WTC11 (cell line): ENCODE data around the gene PIK3C2G. TPM values are rescaled to one million over a fixed set of nuclear protein-coding genes. Genes with fewer than 3 reads are reported as not detected.

ENCODE experiments used
- ATAC-seq: fragments of 200-7000 bp; cut with Tn5 transposase; 2 replicates; pipeline ENCODE4 v1.10.0; 2021; ENCODE audit warnings: mild to moderate bottlenecking, moderate library complexity
- CTCF ChIA-PET: fragments of 300-600 bp; sonication (Branson Sonifier 250); formaldehyde crosslinking; loops from one replicate; lab custom pipeline; 2021; ENCODE audit warnings: antibody characterized with exemption; lab: Charles Lee
- POLR2A ChIA-PET: fragments of 350-600 bp; sonication (Branson Sonifier 250); formaldehyde crosslinking; loops from one replicate; lab custom pipeline; 2021; ENCODE audit warnings: antibody characterized with exemption; lab: Charles Lee
- DNase-seq: peaks from one replicate; pipeline ENCODE4 v3.0.0; 2021; ENCODE audit warnings: low spot score
- H3K27ac Mint-ChIP-seq: 2 replicates; pipeline ENCODE4 v1.8.0; 2021; ENCODE audit warnings: mixed read lengths
- H3K27me3 Mint-ChIP-seq: 2 replicates; pipeline ENCODE4 v1.8.0; 2021; ENCODE audit warnings: low read depth, mild to moderate bottlenecking, moderate library complexity, mixed read lengths
- H3K36me3 Mint-ChIP-seq: 2 replicates; pipeline ENCODE4 v1.8.0; 2021; ENCODE audit warnings: mixed read lengths
- H3K4me1 Mint-ChIP-seq: 2 replicates; pipeline ENCODE4 v1.8.0; 2022; ENCODE audit warnings: mixed read lengths
- H3K4me3 Mint-ChIP-seq: 2 replicates; pipeline ENCODE4 v1.8.0; 2021; ENCODE audit warnings: mild to moderate bottlenecking, moderate library complexity, mixed read lengths
- H3K9me3 Mint-ChIP-seq: 2 replicates; pipeline ENCODE4 v1.8.0; 2021; ENCODE audit warnings: mixed read lengths
- EMX1 ChIP-seq: fragments of 250-450 bp; sonication (Bioruptor Pico); IDR thresholded peaks from 2 replicates; pipeline ENCODE4 v1.8.0; 2021; ENCODE audit warnings: mild to moderate bottlenecking
- FOXJ3 ChIP-seq: sonication (generic); formaldehyde crosslinking; IDR thresholded peaks from 2 replicates; pipeline ENCODE4 v1.9.0; 2021; ENCODE audit warnings: missing genetic modification reagents, mild to moderate bottlenecking, borderline replicate concordance
- GABPB1 ChIP-seq: sonication (generic); formaldehyde crosslinking; IDR thresholded peaks from 2 replicates; pipeline ENCODE4 v1.8.1; 2023; ENCODE audit warnings: mild to moderate bottlenecking, missing genetic modification reagents
- GTF2I ChIP-seq: fragments of 250-450 bp; sonication (Bioruptor Pico); conservative IDR thresholded peaks from 2 replicates; pipeline ENCODE4 v1.4.0; 2021; ENCODE audit warnings: mild to moderate bottlenecking
- HMGA2 ChIP-seq: fragments of 250-450 bp; sonication (Bioruptor Pico); IDR thresholded peaks from 2 replicates; pipeline ENCODE4 v1.4.0; 2021; ENCODE audit warnings: mild to moderate bottlenecking, moderate library complexity
- JAZF1 ChIP-seq: fragments of 250-450 bp; sonication (Bioruptor Pico); IDR thresholded peaks from 2 replicates; pipeline ENCODE4 v1.9.0; 2021; ENCODE audit warnings: moderate library complexity, mild to moderate bottlenecking, inconsistent platforms
- MXD4 ChIP-seq: fragments of 250-450 bp; sonication (Bioruptor Pico); IDR thresholded peaks from 2 replicates; pipeline ENCODE4 v1.8.0; 2021; ENCODE audit warnings: mild to moderate bottlenecking, moderate library complexity, borderline replicate concordance
- NR1H2 ChIP-seq: sonication (generic); formaldehyde crosslinking; IDR thresholded peaks from 2 replicates; pipeline ENCODE4 v1.9.0; 2021; ENCODE audit warnings: mild to moderate bottlenecking, moderate library complexity, missing genetic modification reagents
- OVOL2 ChIP-seq: fragments of 250-450 bp; sonication (Bioruptor Pico); IDR thresholded peaks from 2 replicates; pipeline ENCODE4 v1.9.0; 2021; ENCODE audit warnings: mild to moderate bottlenecking, borderline replicate concordance
- SOX15 ChIP-seq: fragments of 250-450 bp; sonication (Bioruptor Pico); IDR thresholded peaks from 2 replicates; pipeline ENCODE4 v1.9.0; 2021; ENCODE audit warnings: mild to moderate bottlenecking
- TP53 ChIP-seq: sonication (generic); formaldehyde crosslinking; IDR thresholded peaks from 2 replicates; pipeline ENCODE4 v1.8.1; 2023; ENCODE audit warnings: mild to moderate bottlenecking, missing genetic modification reagents
- ZNF219 ChIP-seq: sonication (generic); formaldehyde crosslinking; IDR thresholded peaks from 2 replicates; pipeline ENCODE4 v1.8.0; 2023; ENCODE audit warnings: missing genetic modification reagents, mild to moderate bottlenecking, borderline replicate concordance
- ZNF232 ChIP-seq: sonication (generic); formaldehyde crosslinking; IDR thresholded peaks from 2 replicates; pipeline ENCODE4 v1.8.0; 2022; ENCODE audit warnings: mild to moderate bottlenecking, missing genetic modification reagents
- ZNF263 ChIP-seq: sonication (generic); formaldehyde crosslinking; IDR thresholded peaks from 2 replicates; pipeline ENCODE4 v1.8.1; 2022; ENCODE audit warnings: low read depth, mild to moderate bottlenecking, moderate library complexity, missing genetic modification reagents
- total RNA-seq: library from RNA; stranded (reverse); gene quantifications from 3 replicates; pipeline ENCODE4 v1.2.3, GENCODE V29; 2021
- TF ChIP-seq, protein P1 (sequence below): sonication (generic); formaldehyde crosslinking; IDR thresholded peaks from 2 replicates; pipeline ENCODE4 v1.8.0; 2023; ENCODE audit warnings: mild to moderate bottlenecking, missing genetic modification reagents
- TF ChIP-seq, protein P2 (sequence below): fragments of 200-600 bp; IDR thresholded peaks from 2 replicates; pipeline ENCODE4 v1.8.0; 2022; ENCODE audit warnings: antibody characterized with exemption
- TF ChIP-seq, protein P3 (sequence below): fragments of 250-450 bp; sonication (Bioruptor Pico); IDR thresholded peaks from 2 replicates; pipeline ENCODE4 v1.9.0; 2021; ENCODE audit warnings: mild to moderate bottlenecking, borderline replicate concordance
- TF ChIP-seq, protein P4 (sequence below): sonication (generic); formaldehyde crosslinking; IDR thresholded peaks from 2 replicates; pipeline ENCODE4 v1.8.0; 2022; ENCODE audit warnings: mild to moderate bottlenecking, missing genetic modification reagents
- TF ChIP-seq, protein P5 (sequence below): fragments of 250-450 bp; sonication (Bioruptor Pico); IDR thresholded peaks from 2 replicates; pipeline ENCODE4 v1.9.0; 2021; ENCODE audit warnings: moderate library complexity, mild to moderate bottlenecking, inconsistent platforms, borderline replicate concordance

The PIK3C2G gene
- total RNA-seq, 1 experiment from 2014 or later = not detected

DNA sequence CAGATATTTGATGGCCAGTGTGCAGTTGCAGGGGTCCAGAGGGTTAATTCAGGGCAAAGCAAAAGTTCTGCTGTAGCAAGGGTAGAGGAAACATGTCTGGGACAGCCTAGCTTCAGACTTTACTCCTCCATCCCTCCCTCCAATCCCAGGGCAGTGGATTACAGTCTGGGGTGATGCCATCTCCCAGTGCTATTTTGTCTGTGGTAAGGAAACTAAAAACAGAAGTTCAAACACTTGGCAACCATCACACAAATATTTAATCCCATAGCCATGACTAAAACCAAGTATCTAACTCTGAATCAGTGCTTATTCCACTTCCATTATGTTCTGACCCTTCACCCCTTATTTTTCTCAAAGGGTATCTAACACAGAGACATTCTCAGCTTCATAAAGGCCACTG lies 61.8 kb downstream of the PIK3C2G start:
- H3K27ac Mint-ChIP-seq = no peak overlapping the region
- ATAC-seq (no peak), DNase-seq (no peak)
- H3K4me1 Mint-ChIP-seq = peaks cover 7% of the 10 kb centered on the region
- no peaks in the 10 kb centered on the region for H3K9me3 Mint-ChIP-seq
- H3K4me3 Mint-ChIP-seq = no peak overlapping the region
- ChIA-PET CTCF (interaction anchor here (1.9 kb wide), 1 partner anchor 73 kb away, joined by 7 read pairs; no protein-coding TSS in a partner anchor), POLR2A (no interaction called here)
- H3K27me3 Mint-ChIP-seq = no peaks in the 10 kb centered on the region
- no peaks in the 10 kb centered on the region for H3K36me3 Mint-ChIP-seq
- TF ChIP-seq TP53 (CRISPR knock-in tag) (no peak), ZNF232 (no peak), JAZF1 (CRISPR knock-in tag) (no peak), FOXJ3 (CRISPR knock-in tag) (no peak), NR1H2 (CRISPR knock-in tag) (no peak), ZNF219 (no peak), GABPB1 (CRISPR knock-in tag) (no peak), OVOL2 (CRISPR knock-in tag) (no peak), MXD4 (no peak), EMX1 (CRISPR knock-in tag) (no peak), SOX15 (CRISPR knock-in tag) (no peak), ZNF263 (CRISPR knock-in tag) (no peak), HMGA2 (CRISPR knock-in tag) (no peak), GTF2I (no peak)
- TF ChIP-seq, protein P1, sequence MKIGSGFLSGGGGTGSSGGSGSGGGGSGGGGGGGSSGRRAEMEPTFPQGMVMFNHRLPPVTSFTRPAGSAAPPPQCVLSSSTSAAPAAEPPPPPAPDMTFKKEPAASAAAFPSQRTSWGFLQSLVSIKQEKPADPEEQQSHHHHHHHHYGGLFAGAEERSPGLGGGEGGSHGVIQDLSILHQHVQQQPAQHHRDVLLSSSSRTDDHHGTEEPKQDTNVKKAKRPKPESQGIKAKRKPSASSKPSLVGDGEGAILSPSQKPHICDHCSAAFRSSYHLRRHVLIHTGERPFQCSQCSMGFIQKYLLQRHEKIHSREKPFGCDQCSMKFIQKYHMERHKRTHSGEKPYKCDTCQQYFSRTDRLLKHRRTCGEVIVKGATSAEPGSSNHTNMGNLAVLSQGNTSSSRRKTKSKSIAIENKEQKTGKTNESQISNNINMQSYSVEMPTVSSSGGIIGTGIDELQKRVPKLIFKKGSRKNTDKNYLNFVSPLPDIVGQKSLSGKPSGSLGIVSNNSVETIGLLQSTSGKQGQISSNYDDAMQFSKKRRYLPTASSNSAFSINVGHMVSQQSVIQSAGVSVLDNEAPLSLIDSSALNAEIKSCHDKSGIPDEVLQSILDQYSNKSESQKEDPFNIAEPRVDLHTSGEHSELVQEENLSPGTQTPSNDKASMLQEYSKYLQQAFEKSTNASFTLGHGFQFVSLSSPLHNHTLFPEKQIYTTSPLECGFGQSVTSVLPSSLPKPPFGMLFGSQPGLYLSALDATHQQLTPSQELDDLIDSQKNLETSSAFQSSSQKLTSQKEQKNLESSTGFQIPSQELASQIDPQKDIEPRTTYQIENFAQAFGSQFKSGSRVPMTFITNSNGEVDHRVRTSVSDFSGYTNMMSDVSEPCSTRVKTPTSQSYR (CRISPR knock-in tag) = no peak
- TF ChIP-seq, protein P2, sequence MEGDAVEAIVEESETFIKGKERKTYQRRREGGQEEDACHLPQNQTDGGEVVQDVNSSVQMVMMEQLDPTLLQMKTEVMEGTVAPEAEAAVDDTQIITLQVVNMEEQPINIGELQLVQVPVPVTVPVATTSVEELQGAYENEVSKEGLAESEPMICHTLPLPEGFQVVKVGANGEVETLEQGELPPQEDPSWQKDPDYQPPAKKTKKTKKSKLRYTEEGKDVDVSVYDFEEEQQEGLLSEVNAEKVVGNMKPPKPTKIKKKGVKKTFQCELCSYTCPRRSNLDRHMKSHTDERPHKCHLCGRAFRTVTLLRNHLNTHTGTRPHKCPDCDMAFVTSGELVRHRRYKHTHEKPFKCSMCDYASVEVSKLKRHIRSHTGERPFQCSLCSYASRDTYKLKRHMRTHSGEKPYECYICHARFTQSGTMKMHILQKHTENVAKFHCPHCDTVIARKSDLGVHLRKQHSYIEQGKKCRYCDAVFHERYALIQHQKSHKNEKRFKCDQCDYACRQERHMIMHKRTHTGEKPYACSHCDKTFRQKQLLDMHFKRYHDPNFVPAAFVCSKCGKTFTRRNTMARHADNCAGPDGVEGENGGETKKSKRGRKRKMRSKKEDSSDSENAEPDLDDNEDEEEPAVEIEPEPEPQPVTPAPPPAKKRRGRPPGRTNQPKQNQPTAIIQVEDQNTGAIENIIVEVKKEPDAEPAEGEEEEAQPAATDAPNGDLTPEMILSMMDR = no peak
- TF ChIP-seq, protein P3, sequence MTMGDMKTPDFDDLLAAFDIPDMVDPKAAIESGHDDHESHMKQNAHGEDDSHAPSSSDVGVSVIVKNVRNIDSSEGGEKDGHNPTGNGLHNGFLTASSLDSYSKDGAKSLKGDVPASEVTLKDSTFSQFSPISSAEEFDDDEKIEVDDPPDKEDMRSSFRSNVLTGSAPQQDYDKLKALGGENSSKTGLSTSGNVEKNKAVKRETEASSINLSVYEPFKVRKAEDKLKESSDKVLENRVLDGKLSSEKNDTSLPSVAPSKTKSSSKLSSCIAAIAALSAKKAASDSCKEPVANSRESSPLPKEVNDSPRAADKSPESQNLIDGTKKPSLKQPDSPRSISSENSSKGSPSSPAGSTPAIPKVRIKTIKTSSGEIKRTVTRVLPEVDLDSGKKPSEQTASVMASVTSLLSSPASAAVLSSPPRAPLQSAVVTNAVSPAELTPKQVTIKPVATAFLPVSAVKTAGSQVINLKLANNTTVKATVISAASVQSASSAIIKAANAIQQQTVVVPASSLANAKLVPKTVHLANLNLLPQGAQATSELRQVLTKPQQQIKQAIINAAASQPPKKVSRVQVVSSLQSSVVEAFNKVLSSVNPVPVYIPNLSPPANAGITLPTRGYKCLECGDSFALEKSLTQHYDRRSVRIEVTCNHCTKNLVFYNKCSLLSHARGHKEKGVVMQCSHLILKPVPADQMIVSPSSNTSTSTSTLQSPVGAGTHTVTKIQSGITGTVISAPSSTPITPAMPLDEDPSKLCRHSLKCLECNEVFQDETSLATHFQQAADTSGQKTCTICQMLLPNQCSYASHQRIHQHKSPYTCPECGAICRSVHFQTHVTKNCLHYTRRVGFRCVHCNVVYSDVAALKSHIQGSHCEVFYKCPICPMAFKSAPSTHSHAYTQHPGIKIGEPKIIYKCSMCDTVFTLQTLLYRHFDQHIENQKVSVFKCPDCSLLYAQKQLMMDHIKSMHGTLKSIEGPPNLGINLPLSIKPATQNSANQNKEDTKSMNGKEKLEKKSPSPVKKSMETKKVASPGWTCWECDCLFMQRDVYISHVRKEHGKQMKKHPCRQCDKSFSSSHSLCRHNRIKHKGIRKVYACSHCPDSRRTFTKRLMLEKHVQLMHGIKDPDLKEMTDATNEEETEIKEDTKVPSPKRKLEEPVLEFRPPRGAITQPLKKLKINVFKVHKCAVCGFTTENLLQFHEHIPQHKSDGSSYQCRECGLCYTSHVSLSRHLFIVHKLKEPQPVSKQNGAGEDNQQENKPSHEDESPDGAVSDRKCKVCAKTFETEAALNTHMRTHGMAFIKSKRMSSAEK = no peak
- TF ChIP-seq, protein P4, sequence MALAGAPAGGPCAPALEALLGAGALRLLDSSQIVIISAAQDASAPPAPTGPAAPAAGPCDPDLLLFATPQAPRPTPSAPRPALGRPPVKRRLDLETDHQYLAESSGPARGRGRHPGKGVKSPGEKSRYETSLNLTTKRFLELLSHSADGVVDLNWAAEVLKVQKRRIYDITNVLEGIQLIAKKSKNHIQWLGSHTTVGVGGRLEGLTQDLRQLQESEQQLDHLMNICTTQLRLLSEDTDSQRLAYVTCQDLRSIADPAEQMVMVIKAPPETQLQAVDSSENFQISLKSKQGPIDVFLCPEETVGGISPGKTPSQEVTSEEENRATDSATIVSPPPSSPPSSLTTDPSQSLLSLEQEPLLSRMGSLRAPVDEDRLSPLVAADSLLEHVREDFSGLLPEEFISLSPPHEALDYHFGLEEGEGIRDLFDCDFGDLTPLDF = no peak
- TF ChIP-seq, all 79 proteins: peak for 0

DNA sequence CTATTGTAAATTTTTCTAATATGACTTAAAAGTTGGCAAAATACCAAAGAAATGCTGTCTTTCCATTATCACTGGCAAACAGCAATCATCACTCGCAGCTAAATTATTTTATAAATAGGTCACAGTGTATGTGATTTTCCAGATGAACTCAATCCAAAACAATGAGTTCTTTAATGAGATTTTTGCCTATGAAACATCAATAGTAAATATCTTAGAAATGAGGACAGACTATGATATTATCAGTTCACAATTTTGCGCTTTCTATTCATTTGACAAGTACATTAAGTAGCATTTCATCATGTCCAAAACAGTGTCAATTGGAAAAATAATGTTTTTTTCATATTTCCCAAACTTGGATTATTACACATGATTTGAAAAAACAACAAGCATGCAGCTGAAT lies 65.7 kb downstream of the PIK3C2G start:
- Mint-ChIP-seq H3K27ac (no peak overlapping the region), H3K36me3 (no peaks in the 10 kb centered on the region), H3K4me3 (no peak overlapping the region), H3K4me1 (no peaks in the 10 kb centered on the region), H3K9me3 (no peaks in the 10 kb centered on the region), H3K27me3 (no peaks in the 10 kb centered on the region)
- ATAC-seq = no peak
- TF ChIP-seq, protein P5, sequence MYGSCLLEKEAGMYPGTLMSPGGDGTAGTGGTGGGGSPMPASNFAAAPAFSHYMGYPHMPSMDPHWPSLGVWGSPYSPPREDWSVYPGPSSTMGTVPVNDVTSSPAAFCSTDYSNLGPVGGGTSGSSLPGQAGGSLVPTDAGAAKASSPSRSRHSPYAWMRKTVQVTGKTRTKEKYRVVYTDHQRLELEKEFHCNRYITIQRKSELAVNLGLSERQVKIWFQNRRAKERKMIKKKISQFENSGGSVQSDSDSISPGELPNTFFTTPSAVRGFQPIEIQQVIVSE = no peak
- POLR2A ChIA-PET = no interaction called here
- CTCF ChIA-PET = no interaction called here
- DNase-seq = no peak
